C4-2B (cell line): ENCODE results near the gene FHOD1.
A peak's percentile ranks its signal among the peaks of the same experiment; 100 is the strongest.

ENCODE experiments used
- H3K27ac ChIP-seq: fragments of 450-650 bp; 2 replicates; pipeline ENCODE4 v1.5.1; 2017
- ZFX ChIP-seq: fragments of 450-650 bp; IDR thresholded peaks from 2 replicates; pipeline ENCODE4 v1.6.1; 2017
- TF ChIP-seq, protein P1 (sequence below): fragments of 450-650 bp; conservative IDR thresholded peaks from 2 replicates; pipeline ENCODE4 v1.5.1; 2017; ENCODE audit warnings: mild to moderate bottlenecking

Gene FHOD1

DNA sequence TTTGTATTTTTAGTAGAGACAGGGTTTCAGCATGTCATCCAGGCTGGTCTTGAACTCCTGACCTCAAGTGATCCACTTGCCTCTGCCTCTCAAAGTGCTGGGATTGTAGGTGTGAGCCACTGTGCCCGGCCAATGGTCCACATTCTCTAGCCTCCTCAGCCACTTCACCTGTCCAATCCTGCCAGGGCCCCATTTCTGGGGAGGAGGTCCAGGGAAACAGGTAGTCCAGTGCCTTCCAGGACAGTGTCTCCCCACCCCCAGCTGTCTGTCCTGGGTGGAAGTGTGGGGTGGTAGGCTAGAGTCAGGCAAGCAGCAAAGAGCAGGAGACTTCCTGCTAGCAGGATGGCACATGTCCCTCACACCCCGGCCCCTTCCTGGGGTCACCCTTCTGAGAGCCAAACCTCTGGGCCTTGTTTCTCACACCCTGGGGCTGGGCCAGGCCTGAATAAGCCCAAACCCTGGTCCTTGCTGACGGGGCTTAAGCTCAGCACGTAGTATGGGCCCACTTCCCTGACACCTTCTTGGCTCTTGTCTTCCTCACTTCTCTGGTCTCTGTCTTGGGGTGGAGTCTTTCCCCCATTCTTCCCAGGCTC lies 5.0 kb downstream of the FHOD1 start:
- peak overlapping the region; percentile 94 for H3K27ac ChIP-seq

DNA sequence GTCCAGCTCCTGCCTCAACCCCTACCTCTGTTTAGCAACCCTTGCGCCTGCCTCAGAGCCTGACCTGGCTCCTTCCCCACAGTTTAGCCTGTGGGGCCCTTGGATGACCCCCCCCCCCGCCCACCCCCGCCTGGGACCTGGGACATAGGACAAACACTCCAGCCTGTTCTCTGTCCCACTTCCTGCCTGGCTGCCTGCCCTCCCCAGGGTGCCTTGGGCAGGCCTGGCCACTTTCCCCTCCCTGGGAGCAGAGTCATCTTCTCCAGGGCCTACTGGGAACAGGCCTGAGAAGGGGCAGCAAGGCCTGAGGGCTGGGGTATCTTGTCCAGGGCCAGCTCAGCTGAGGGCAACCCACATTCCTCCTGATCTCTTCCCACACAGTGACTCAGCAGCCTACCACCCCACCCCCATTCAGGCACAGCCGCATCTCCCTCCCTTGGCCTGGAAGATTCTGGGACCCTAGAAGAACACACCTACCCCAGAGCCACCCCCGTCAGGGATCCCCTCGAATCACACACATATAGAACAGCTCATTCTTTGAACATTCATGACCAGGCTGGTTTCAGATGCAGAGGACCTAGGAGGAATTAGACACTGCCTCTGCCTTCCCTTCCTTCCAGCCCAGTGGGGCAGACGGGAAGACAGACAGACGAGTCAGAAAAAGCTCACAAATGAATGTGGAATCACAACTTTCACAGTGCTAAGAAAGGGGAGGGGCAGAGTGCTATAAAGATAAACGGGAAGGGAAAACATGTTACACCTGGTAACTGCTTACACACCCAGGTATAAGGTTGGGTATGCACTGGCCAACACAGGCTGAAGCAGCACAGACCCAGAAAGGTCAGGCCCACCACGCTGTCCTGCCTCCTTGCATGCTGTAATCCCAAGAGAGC lies 6.0 kb downstream of the FHOD1 start:
- H3K27ac ChIP-seq = peak overlapping the region; percentile 94

More for the DNA sequence above, 5.0 kb downstream of the FHOD1 start:
- TF ChIP-seq, protein P1, sequence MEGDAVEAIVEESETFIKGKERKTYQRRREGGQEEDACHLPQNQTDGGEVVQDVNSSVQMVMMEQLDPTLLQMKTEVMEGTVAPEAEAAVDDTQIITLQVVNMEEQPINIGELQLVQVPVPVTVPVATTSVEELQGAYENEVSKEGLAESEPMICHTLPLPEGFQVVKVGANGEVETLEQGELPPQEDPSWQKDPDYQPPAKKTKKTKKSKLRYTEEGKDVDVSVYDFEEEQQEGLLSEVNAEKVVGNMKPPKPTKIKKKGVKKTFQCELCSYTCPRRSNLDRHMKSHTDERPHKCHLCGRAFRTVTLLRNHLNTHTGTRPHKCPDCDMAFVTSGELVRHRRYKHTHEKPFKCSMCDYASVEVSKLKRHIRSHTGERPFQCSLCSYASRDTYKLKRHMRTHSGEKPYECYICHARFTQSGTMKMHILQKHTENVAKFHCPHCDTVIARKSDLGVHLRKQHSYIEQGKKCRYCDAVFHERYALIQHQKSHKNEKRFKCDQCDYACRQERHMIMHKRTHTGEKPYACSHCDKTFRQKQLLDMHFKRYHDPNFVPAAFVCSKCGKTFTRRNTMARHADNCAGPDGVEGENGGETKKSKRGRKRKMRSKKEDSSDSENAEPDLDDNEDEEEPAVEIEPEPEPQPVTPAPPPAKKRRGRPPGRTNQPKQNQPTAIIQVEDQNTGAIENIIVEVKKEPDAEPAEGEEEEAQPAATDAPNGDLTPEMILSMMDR = no peak
- TF ChIP-seq ZFX = no peak

DNA sequence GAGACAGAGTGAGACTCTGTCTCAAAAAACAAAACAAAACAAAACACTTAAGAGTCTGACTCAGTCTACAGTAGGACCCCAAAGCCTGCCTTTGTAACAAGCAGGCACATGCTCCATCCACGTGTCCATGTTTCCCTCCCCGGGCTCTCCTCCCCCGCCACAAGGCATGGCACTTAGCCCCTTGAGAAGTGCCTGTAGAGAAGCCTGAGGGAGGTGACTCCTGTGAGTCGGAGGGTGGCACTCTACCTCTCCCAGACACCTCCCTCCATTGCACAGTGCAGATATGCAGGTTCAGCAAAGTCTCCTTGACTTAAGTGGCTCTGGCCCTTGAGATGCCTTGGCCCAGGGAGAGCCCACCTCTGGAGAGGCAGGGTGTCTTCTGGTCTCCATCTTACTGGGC lies 6.8 kb downstream of the FHOD1 start:
- H3K27ac ChIP-seq = peak overlapping the region; percentile 94
- TF ChIP-seq, protein P1 = no peak
- TF ChIP-seq ZFX = no peak

More for the DNA sequence above, 6.0 kb downstream of the FHOD1 start:
- TF ChIP-seq, protein P1 = no peak
- peak; percentile 82; the same call in 1 of the 2 replicates for TF ChIP-seq ZFX

DNA sequence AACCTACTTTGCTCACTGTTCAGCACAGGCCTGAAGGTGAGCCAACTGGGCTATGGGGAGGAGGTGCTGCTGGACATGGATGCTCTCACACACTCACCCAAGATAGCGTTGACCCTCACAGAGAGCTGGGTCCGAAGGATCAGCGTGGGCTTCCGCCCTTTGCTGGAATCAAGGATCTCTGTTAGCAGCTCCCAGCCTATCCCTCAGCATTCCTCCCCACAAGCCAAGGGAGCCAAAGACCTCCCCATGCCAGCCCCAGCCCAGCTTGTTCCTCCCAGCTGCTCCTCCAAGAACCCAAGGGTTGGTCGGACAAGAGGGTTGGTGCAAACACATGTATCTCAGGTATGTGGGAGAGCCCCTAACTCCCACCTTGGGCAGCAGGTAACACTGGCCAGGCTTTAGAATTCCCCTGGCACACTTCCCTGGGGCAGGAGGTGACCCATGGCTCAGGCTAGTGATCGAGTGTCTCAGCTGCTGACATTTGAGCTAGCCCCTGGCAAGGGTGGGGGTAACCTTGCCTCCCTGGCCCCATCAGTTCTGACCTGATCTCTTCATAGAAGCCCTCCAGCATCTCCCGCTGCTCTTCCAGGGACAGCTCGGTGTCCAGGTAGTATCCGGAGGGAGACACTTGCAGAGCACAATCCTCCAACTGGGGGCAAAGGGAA lies 8.3 kb downstream of the FHOD1 start:
- H3K27ac ChIP-seq = no peak overlapping the region
- TF ChIP-seq, protein P1 = no peak
- no peak for TF ChIP-seq ZFX

DNA sequence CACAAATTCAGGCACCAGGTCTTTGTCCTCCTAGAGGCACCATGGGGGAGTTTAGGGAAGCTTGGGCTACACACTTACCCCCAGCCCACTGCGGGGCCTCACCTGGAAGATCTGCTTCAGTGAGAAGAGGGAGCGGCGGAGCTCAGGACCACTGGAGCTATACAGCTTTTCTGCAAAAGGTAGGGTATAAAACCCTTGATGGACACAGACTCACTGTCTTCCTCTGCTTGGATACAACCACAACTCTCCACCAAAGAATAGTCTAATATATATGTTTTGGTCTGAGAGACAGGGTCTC lies 9.1 kb downstream of the FHOD1 start:
- no peak overlapping the region for H3K27ac ChIP-seq
- TF ChIP-seq, protein P1 = no peak
- no peak for TF ChIP-seq ZFX

DNA sequence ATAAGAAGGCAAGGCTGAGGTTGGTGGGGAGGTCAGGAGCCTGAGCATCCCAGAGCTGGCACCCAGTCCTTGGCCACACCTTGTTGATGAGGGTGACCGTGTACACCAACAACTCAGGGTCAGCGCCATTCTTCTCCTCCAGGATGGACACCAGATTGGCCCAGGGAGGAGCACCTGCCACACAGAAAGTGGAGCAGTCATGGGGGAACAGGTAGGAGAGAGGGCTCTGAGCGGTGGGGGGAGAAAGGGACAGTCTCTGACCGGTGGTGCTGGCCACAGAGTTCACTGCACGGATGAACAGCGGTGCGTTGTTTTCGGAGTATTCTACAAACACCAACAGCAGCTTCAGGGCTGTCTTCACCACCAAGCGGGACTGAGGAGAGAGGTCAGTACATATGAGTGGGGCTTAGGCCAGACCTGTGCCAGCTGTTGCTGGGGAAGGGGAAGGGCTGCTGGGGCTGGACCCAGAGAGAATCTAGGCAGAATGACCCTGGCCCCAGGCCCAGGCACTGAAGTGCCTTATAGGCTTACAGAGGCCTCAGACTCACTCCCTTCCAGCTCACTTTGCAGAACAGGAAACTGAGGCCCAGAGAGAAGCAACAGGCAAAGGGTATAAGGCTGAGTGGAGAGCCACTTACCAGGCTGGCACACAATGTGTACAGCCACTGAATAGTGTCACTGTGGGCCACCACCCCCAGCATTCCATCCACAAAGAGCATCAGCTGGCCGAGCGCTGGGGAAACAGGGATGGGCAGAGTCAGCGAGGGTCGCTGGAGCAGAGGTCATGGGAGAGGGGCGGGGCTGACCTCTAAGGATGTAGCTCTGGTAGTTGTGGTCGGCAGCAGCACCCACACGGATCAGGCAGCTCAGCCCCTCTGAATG lies 9.6 kb downstream of the FHOD1 start:
- TF ChIP-seq, protein P1 = no peak
- no peak for TF ChIP-seq ZFX
- H3K27ac ChIP-seq = no peak overlapping the region
